Measurements from ENCODE around the gene FMOD.
A peak's percentile ranks its signal among the peaks of the same experiment; 100 is the strongest.

The FMOD gene

GRCh38 chr1:203361945-203362719, 11.2 kb upstream of the FMOD start:
- DNase-seq (ENCODE audit: low read depth in 2 of 2), result no peak

GRCh38 chr1:203360547-203361185, 9.7 kb upstream of the FMOD start:
- no peak for DNase-seq (ENCODE audit: low read depth in 2 of 2)

DNA sequence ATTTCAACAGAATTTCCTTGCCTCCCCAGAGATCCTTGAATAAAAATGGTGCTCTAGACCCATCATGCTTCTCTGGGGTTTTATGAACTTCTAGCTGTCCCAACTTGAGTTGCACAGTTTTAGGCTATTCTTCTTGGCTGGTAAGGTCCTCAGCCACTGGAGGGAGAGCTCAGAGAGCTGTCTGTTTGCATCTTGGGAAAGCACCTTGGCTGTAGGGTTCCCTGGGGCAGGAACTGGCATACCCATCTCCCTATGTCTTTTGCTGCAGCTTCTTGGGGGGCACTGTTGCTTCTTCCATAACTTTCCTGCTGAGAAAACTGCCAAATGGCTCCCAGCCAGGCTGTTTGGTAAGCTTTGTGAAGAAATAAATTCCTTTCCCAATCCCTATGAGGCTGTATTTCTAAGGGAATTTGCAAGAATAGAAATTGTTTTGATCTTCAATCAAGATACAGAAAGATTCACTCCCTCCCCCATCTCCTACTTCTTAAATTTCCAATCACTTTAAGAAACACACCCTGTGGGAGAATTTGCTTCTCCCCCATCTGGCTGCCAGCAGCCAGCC, 8.2 kb upstream of the FMOD start:
- no peak for DNase-seq (ENCODE audit: low read depth in 2 of 2)

- DNase-seq (ENCODE audit: low read depth in 2 of 2), result no peak
These were observed 3.3 kb upstream of the FMOD start for GRCh38 chr1:203354246-203354645.

GRCh38 chr1:203353486-203353885, 2.6 kb upstream of the FMOD start:
- DNase-seq (ENCODE audit: low read depth in 2 of 2), result no peak

DNA sequence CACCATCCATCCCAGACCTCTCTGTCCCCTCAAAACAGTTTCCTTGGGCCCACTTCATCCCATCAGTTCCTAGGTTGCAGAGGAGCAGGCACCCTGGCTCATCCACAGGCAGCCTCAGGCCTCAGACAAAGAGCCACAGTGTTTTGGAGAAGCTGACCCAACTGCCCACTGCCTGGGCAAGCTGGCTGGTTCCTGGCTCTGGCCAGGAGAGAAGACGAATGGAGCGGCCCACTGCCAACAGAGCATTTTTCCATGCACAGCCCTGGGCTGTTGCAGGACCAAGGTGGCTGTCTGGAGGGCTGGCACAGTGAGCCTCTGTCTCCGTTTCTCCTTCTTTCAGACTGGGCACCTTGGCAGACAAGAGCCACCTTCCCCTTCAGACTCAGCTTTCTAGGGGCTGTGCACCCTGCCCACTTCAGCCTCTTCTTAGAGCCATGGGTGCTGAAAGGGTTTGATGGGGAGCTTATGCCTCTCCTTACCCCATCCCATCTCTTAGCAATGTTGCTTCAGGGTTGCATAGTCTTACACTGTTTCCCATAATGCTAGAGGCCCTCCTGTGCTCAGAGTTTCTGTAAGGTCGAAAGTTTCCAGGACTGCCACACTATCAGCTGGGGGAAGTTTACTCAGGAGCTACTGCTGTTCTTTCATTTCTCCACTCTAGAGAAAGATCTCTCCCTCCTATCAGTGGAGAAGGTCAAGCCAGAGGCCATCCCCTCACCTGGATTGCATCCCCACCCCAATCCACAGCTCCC, 973 bp downstream of the FMOD start:
- DNase-seq (ENCODE audit: low read depth in 2 of 2), result no peak

DNA sequence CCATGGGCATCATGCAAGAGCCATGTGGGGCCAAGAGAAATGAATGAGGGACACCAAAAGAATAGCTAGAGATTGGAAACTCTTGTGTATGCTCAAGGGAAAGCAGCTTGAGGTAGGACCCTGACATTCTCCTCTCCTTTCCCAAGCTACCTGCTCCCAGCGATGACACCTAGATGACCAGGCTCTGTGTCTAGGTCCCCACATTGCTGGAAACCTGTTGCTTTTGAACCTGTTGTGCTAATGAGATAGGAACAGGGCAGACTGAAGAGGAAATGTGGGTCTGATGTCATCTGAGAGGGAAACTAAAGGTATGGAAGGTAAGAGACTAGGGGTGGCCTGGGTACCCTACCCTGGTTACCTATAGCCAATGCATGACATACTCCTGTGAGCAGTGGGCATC, 1.8 kb downstream of the FMOD start:
- DNase-seq (ENCODE audit: low read depth in 2 of 2), result no peak

DNA sequence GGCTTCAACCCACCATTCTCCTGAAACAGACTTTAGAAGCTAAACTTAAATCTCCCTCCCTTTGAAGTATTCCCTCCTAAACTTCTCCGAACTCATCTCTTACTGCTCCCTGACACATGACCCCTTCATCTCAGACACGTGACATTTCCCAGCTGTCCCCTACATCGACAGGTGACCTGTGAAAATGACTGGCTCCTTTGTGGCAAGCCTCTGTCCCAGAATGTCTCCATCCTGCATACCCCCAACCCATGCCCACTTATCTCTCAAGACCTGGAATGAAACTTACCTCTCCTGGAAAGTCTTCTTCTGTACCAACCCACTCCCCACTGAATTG, 4.2 kb downstream of the FMOD start:
- no peak for DNase-seq (ENCODE audit: low read depth in 2 of 2)

DNA sequence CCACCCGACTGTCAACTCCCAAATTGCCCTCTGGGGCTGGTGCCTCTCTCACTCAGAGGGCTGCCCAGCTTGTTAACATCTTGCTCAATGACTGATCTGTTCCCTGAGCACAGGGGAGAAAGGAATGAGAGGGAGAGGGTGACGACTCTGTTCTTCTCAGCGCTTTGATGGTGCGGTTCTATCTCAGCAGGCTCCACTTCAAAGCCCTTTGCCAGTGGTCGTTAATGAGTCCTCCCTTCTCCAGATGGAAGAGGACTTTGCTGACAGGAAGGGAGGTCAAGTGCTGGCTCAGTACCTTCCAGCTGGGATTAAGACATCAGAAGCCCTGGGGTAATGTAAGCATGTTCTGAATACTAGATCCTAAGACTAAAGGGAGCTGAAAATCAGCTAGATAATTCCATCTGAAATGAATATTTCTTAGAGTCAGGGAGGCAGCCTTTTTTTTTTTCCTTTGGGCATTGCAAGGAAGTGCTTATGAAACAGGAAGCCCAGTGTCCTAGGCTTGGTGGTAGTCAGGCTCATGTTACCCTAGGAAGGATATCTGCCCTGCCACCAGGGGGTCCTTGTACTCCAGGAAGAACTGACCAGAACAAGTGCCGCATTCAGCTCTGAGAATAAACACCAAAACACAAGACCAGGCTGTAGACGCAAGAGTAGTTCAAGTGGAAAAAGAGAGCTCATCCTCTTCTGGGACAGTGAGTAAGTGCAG, 4.7 kb downstream of the FMOD start:
- no peak for DNase-seq (ENCODE audit: low read depth in 2 of 2)

DNA sequence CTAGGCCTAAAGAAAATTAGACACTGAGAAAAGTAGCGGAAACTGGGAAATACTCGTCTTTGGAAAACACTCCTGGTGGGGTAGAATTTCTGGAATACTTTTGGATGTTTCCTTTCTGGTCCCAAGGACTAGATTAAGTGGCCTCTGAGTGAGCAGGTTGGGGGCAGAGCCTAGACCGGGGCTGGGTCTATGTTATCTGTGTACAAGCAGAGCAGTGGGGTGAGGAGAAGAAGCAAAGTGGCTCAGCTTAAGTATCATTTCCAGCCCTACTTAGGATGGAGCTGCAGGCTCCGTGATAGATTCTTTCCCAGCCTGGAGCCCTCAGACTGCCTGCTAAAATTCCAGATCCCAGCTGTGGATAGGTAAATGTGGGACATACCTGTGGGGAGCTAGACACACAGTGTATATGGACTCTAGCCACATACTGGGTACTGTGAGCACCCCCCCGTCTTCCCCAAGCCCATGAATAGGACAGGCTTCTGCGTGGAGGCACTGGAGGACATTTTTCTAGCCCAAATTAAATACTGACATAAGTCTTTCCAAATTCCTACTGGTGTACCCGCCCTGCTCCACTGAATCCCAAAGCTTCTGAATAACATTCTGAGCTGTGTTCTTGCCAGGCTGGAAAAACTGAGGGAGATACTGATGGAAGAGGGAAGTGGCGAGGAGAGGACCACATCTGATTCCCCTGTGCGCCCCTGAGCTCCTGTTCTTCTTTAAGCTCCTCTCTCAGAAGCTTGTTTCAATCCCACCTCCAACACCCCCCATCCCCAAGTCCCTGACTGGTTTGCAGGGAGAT, 6.8 kb downstream of the FMOD start:
- no peak for DNase-seq (ENCODE audit: low read depth in 2 of 2)

DNA sequence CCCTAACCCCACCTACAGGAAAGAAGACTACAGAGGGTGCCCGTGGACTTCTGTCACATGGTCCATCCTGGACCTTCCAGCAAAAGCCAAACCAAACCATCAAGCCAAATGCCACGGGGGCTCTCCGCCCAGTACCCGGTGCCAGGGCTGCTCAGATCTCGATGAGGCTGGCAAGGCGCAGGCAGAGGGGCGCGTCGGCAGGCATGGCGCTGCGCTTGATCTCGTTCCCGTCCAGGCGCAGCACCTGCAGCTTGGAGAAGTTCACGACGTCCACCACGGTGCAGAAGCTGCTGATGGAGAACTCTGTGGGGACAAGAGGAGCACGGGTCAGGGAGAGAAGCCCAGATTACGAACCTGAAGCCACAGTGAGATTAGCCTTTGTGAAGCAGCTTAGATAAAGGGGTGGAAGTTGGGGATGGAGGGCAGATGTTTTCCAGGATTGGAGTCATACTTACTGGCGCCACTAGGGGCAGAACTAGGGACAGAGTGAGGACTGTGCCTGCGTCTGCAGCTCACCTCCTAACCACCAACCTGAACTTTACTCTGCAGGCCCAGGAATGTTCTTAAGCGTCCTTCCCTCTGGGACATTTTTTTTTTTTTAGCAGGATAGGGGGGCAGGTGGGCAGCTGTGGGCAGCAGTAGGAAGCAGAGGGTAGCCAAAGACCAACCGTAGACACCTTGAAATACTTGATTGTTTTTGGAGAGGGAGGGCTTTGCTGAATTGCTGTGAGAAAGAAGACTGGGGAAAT, 8.6 kb downstream of the FMOD start:
- peak in 1 of 2 donors; percentile 11 for DNase-seq (ENCODE audit: low read depth in 2 of 2)

DNA sequence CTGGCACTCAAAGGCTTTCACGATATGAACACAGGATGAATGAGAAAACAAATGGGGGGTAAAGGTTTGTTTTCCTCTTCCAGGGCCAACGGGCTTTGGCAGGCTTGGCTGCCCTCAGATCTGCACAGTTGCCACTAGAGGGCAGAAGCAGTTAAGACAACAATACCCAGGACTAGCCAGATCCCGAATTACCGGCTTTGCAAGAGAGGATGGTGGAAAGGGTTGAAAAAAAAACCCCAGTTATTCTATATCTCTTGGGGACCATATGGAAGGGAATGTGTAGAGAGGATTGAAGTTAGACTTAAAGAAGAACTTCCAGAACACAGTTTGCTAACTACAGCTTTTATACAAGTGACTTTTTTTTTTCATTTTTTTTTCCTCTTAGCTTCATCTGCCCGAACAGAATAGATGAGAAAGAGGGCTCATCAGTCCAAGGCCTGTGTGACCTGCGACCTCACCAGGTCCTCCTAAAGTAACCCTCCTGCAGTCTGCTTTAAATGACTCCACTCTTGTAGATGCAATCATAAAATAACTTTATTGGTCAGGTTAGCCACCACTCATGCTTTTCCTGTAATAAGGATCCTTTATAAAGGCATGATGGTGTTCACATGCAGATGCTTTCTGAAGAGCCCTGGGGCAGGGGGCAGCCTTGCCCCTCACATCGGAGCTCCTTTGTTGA, 10.7 kb downstream of the FMOD start:
- DNase-seq (ENCODE audit: low read depth in 2 of 2), result peak in 1 of 2 donors; percentile 20

DNA sequence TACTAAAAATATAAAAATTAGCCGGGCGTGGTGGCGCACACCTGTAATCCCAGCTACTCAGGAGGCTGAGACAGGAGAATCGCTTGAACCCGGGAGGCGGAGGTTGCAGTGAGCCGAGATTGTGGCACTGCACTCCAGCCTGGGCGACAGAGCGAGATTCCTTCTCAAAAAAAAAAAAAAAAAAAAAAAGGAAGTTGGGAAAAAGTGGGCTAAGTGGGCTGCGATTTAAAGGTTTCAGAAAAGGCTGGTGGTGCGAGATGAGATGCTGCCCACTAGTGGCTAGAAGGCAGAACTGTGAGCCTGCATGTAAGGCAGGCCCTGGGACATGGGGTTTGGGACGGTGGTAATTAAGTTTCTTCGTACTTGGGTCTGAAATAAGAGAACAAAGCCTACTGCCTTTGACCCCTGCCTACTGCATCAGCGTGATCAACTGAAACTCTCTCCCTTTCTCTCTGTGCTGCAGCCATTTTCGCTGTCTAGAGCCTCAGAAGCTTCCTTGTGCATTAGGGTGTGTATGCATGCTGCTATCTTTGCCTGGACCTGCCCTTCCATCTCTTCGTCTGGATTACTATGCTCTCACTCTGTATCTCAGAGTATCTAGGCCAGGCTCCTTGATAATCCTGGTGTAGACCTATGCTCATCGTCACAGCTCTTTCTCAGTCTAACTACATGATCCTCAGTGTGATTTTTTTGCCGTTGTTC, 12.4 kb downstream of the FMOD start:
- DNase-seq (ENCODE audit: low read depth in 2 of 2), result peak in 1 of 2 donors; percentile 21

DNA sequence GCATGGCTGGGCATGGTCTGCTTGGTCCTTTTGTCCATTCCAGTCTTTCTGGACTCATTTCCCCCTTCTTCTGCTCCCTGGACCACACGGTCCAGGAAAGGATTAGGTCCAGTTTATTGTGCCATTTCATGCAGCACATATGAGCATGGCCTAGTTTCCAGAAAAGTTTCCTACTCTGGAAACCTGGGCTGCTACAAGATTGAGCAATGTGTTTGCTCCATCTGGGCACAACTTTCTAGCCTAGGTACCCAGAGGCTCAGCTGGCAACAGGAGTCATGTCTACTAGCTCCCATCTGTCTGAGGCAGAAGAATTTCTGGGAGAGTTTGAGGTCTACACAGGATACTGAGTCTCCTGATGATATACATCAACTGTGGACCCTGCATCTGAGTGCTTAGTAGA, 14.8 kb downstream of the FMOD start:
- DNase-seq (ENCODE audit: low read depth in 2 of 2), result no peak

DNA sequence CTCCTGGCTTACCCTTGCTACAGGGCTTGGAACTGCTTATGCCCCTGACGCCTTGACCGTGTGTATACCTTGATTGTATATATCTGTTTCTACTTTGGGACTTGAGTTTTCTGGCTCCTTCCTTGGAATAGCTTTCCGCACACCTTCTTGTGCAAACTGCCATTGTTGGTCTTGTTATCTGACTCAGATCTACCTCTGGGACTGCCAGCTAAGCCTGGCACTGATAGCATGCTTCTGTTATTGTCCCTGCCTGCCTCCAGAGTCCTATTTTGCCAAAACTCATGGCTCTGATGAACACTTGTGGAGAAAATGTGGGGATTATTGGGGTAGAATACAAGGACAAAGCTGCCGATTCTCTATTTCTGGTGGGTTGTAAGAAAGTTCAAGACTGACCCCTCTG, 15.4 kb downstream of the FMOD start:
- DNase-seq (ENCODE audit: low read depth in 2 of 2), result no peak

DNA sequence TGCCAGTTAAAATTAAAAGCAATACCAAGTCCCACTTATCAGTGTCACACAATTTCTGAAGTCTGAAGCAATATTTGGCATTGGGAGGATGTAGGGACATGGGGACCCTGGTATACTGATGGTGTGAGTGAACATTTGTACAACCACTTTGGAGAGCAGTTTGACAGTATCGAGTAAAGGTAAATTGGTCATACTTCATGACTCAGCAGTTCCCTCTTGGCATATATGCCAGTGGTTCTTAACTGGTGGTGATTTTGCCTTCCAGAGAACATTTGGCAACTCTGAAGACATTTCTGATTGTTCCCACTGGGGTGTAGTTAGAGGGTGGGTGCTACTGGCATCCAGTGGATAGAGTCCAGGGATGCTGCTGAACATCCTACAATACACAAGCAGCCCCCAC, 19.7 kb downstream of the FMOD start:
- DNase-seq (ENCODE audit: low read depth in 2 of 2), result no peak

DNA sequence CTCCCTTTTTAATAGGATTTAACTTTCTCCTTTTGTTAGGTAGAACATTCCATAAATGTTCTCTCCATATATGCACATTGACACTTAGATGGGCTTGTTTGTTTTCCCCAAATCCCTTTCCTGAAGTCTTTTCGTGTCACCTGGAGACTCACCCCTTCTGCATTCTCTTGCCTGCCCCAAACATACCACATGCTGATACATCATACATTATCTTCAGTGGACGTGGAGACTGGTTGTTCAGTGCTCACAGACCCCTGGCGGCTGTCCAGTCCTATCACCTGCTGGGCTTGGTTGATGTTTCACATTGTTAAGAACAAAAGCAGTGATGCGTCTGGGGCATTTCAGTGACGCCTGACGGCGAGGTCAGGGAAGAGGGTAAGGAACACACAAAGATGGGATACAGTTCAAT, 22.2 kb downstream of the FMOD start:
- DNase-seq (ENCODE audit: low read depth in 2 of 2), result no peak

- no peak for DNase-seq (ENCODE audit: low read depth in 2 of 2)
These were observed 23.1 kb downstream of the FMOD start for GRCh38 chr1:203327684-203328457.

All from stimulated activated CD8-positive, alpha-beta memory T cell treated with anti-CD3 and anti-CD28 coated beads, Interleukin-15, amount 100 ng/mL, for 48 hours (primary cell).